ENCODE results near the gene ESRP2. TPM values are rescaled to one million over a fixed set of nuclear protein-coding genes. Genes with fewer than 3 reads are reported as not detected.

ESRP2 gene
- total RNA-seq, 3 donors from 2014 or later (not counting 1 experiment from before 2014, with no cell fraction given): not detected

DNA sequence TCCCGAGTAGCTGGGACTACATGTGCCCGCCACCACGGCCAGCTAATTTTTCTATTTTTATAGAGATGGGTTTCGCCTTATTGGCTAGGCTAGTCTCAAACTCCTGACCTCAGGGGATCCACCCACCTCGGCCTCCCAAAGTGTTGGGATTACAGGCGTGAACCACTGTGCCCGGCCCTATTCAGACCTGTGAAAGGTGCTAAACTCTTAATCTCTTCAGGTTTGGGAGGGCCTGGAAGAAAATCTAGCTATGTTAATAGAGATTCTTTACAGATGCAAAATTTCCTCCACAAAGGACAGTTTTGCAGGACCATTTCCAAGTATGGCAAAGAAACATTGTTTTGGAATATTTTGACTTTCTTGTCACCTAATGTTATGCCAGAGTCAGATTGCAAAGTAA, 6.2 kb upstream of the ESRP2 start:
- Mint-ChIP-seq H3K9me3 (no peaks in the 10 kb centered on the region), H3K27ac (no peak overlapping the region), H3K4me1 (peaks cover 23 to 43% of the 10 kb centered on the region in 2 donors), H3K4me3 (peak overlapping the region; percentile 25), H3K27me3 (ENCODE audit: low read depth in 2 of 2) (no peaks in the 10 kb centered on the region), H3K36me3 (no peaks in the 10 kb centered on the region)
- no peaks in the 10 kb centered on the region for H3K9me3 ChIP-seq (ENCODE audit: control insufficient read depth, insufficient read depth, low read length)
- H3K27me3 ChIP-seq (ENCODE audit: control insufficient read depth, insufficient read depth, low read length): no peaks in the 10 kb centered on the region
- DNase-seq (no peak), ATAC-seq (no peak)
- WGBS (ENCODE audit: insufficient coverage): 98% methylated on average over 6 of the region's 7 CpGs
- TF ChIP-seq, protein P1, sequence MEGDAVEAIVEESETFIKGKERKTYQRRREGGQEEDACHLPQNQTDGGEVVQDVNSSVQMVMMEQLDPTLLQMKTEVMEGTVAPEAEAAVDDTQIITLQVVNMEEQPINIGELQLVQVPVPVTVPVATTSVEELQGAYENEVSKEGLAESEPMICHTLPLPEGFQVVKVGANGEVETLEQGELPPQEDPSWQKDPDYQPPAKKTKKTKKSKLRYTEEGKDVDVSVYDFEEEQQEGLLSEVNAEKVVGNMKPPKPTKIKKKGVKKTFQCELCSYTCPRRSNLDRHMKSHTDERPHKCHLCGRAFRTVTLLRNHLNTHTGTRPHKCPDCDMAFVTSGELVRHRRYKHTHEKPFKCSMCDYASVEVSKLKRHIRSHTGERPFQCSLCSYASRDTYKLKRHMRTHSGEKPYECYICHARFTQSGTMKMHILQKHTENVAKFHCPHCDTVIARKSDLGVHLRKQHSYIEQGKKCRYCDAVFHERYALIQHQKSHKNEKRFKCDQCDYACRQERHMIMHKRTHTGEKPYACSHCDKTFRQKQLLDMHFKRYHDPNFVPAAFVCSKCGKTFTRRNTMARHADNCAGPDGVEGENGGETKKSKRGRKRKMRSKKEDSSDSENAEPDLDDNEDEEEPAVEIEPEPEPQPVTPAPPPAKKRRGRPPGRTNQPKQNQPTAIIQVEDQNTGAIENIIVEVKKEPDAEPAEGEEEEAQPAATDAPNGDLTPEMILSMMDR (IDR thresholded peaks at IDR 0.05): no peak
- H3K36me3 ChIP-seq (ENCODE audit: control insufficient read depth, insufficient read depth, low read length): no peaks in the 10 kb centered on the region
- intact Hi-C loops (cut with micrococcal nuclease): no loop called here
- peaks cover 56% of the 10 kb centered on the region for H3K4me1 ChIP-seq (ENCODE audit: control insufficient read depth, insufficient read depth, low read length)
- no peak overlapping the region for H3K27ac ChIP-seq (ENCODE audit: low read length)
- no peak overlapping the region for H3K4me3 ChIP-seq (ENCODE audit: low read length)

DNA sequence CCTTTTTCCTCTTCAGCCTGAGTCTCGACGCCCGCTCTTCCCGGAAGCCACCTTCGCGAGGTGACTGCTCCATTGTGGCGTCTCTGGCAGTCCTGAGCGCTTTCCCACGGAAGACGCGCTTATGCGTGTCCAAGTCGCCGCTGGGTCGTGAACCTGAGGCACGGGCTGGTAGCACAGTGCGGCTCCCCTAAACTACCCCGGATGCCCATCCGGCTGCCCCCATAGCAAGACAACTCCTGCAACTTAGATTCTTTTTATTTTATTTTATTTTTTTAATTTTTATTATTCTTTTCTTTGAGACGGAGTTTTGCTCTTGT, 2.1 kb upstream of the ESRP2 start:
- ATAC-seq: peak in 2 of 3 donors; percentile 5 to 17
- H3K4me1 ChIP-seq (ENCODE audit: control insufficient read depth, insufficient read depth, low read length): peaks cover 41% of the 10 kb centered on the region
- peak overlapping the region; percentile 98 for H3K4me3 Mint-ChIP-seq
- H3K36me3 Mint-ChIP-seq: no peaks in the 10 kb centered on the region
- no peak for DNase-seq
- no peaks in the 10 kb centered on the region for H3K27me3 ChIP-seq (ENCODE audit: control insufficient read depth, insufficient read depth, low read length)
- H3K9me3 Mint-ChIP-seq: no peaks in the 10 kb centered on the region
- H3K27me3 Mint-ChIP-seq (ENCODE audit: low read depth in 2 of 2): no peaks in the 10 kb centered on the region
- no peaks in the 10 kb centered on the region for H3K36me3 ChIP-seq (ENCODE audit: control insufficient read depth, insufficient read depth, low read length)
- H3K27ac Mint-ChIP-seq: peak overlapping the region; percentile 74 to 86
- H3K4me3 ChIP-seq (ENCODE audit: low read length): peak overlapping the region; percentile 70
- no peaks in the 10 kb centered on the region for H3K9me3 ChIP-seq (ENCODE audit: control insufficient read depth, insufficient read depth, low read length)
- H3K27ac ChIP-seq (ENCODE audit: low read length): peak overlapping the region; percentile 27
- TF ChIP-seq, protein P1 (IDR thresholded peaks at IDR 0.05): no peak
- 9% methylated on average over 18 of the region's 20 CpGs for WGBS (ENCODE audit: insufficient coverage)
- intact Hi-C loops (cut with micrococcal nuclease): no loop called here
- H3K4me1 Mint-ChIP-seq: peaks cover 25 to 42% of the 10 kb centered on the region in 2 donors

DNA sequence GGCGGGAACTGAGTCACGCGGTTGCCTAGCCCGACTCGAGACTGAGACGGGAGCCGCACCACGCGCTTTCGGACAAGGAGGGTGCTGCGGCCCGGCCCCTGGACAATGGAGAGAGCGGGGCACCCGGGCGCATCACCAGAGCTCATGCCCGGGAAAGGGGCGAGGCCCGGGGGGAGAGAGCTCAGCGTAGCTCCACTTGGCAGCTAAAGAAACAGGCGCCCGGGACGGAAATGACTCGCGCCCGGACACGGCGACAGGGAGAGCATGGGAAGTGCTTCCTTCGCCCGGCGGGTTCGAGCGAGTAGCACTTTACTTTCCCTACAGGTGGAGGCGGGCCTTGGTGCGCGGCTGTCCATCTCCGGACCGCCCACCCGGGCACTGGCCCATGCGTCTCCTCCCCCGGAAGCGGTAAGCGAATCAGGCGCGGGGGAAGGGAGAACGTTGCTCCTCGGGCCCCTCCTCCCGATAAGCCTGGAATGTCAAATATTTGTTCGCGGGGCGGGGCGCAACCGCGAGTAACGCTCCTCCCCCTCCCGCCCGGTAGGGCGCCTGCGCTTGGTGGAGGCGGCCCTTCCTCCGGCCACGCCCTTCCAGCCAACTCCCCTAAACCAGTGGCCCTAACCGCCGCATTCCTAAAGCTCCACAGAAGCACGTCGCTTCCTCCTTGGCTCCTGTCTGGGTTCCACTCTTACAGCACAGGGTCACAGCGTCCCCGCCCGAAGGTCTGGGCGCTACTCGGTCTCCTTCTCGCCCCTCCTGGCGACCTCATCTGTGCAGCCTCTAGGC, 1.5 kb upstream of the ESRP2 start:
- intact Hi-C loops (cut with micrococcal nuclease): no loop called here

More for the DNA sequence above, 1.5 kb upstream of the ESRP2 start:
- H3K4me3 ChIP-seq (ENCODE audit: low read length): peak overlapping the region; percentile 70
- H3K27me3 Mint-ChIP-seq (ENCODE audit: low read depth in 2 of 2): no peaks in the 10 kb centered on the region
- peak overlapping the region; percentile 98 for H3K4me3 Mint-ChIP-seq
- no peaks in the 10 kb centered on the region for H3K9me3 ChIP-seq (ENCODE audit: control insufficient read depth, insufficient read depth, low read length)
- peak; percentile 72 to 93 for DNase-seq
- H3K27ac ChIP-seq (ENCODE audit: low read length): peak overlapping the region; percentile 27
- H3K36me3 ChIP-seq (ENCODE audit: control insufficient read depth, insufficient read depth, low read length): no peaks in the 10 kb centered on the region
- under 1% methylated on average over 72 of the region's 72 CpGs for WGBS (ENCODE audit: insufficient coverage)
- peak overlapping the region; percentile 74 to 86 for H3K27ac Mint-ChIP-seq
- TF ChIP-seq, protein P1 (IDR thresholded peaks at IDR 0.05): no peak
- no peaks in the 10 kb centered on the region for H3K9me3 Mint-ChIP-seq
- no peaks in the 10 kb centered on the region for H3K27me3 ChIP-seq (ENCODE audit: control insufficient read depth, insufficient read depth, low read length)
- peaks cover 41% of the 10 kb centered on the region for H3K4me1 ChIP-seq (ENCODE audit: control insufficient read depth, insufficient read depth, low read length)
- H3K36me3 Mint-ChIP-seq: no peaks in the 10 kb centered on the region
- ATAC-seq: peak; percentile 78 to 89 (median 83)
- peaks cover 25 to 42% of the 10 kb centered on the region in 2 donors for H3K4me1 Mint-ChIP-seq

All from natural killer cell (primary cell).